KMS-11 (cell line): ENCODE data around the gene CLEC18B.

Experiments used
- H2AFZ ChIP-seq: fragments of 200-600 bp; sonication (generic); 2 replicates; pipeline ENCODE4 v1.6.1; 2016; ENCODE audit warnings: antibody characterized with exemption, mixed run types, low read depth
- H3K27ac ChIP-seq: fragments of 200-600 bp; sonication (generic); 2 replicates; pipeline ENCODE4 v1.6.1; 2016; ENCODE audit warnings: mild to moderate bottlenecking, mixed run types
- H3K27me3 ChIP-seq: fragments of 200-600 bp; sonication (generic); 2 replicates; pipeline ENCODE4 v1.6.1; 2017; ENCODE audit warnings: mild to moderate bottlenecking, low read depth, mixed run types, moderate library complexity; ENCODE audit not compliant: insufficient read depth
- H3K36me3 ChIP-seq: fragments of 200-600 bp; sonication (generic); 2 replicates; pipeline ENCODE4 v1.6.1; 2017; ENCODE audit warnings: mild to moderate bottlenecking, mixed run types; ENCODE audit not compliant: insufficient read depth
- H3K4me1 ChIP-seq: fragments of 200-600 bp; sonication (generic); 2 replicates; pipeline ENCODE4 v1.6.1; 2016; ENCODE audit warnings: mild to moderate bottlenecking, low read depth, mixed run types; ENCODE audit not compliant: poor library complexity, severe bottlenecking
- H3K4me2 ChIP-seq: fragments of 200-600 bp; sonication (generic); 2 replicates; pipeline ENCODE4 v1.7.0; 2016; ENCODE audit warnings: mild to moderate bottlenecking, mixed run types
- H3K4me3 ChIP-seq: fragments of 200-600 bp; sonication (generic); IDR thresholded peaks from 2 replicates; pipeline ENCODE4 v1.6.1; 2017; ENCODE audit warnings: low read depth, low read length, mixed read lengths; ENCODE audit not compliant: insufficient read depth
- H3K79me2 ChIP-seq: fragments of 200-600 bp; sonication (generic); 2 replicates; pipeline ENCODE4 v1.6.1; 2016; ENCODE audit warnings: low read depth, mixed run types; ENCODE audit not compliant: insufficient read depth
- H3K9ac ChIP-seq: fragments of 200-600 bp; sonication (generic); 2 replicates; pipeline ENCODE4 v1.6.1; 2016; ENCODE audit warnings: mild to moderate bottlenecking, mixed run types
- H4K20me1 ChIP-seq: fragments of 200-600 bp; sonication (generic); 2 replicates; pipeline ENCODE4 v1.6.1; 2016; ENCODE audit warnings: mild to moderate bottlenecking, mixed run types; ENCODE audit not compliant: insufficient read depth
- TF ChIP-seq, protein P1 (sequence below): fragments of 200-600 bp; sonication (generic); conservative IDR thresholded peaks from 2 replicates; pipeline ENCODE4 v1.6.1; 2017; ENCODE audit warnings: low read depth, mild to moderate bottlenecking, antibody characterized with exemption, low read length, moderate library complexity, mixed read lengths

CLEC18B gene

DNA sequence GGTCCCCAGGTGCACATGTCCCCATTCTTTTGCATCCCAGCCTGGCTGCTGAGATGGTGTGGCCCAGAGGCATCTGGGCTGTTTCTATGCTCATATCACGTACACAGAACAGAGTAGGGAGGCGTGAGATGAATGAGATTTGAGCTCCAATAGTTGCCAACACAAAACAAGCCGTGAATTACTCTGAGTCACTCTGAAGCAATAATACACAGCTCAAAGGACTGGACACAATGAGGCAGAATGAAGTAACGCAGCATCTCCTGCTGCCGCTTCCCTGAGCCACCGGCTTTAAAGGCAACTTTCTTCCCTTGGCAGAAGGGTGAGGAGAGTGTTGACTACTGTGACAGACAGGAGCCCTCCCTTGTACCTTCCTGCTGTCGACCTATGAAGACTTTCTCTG lies 33.9 kb upstream of the CLEC18B start:
- H3K36me3 ChIP-seq = 0 out of 2 replicates have a peak, but pooled peaks cover 4% of the 10 kb centered on the region

DNA sequence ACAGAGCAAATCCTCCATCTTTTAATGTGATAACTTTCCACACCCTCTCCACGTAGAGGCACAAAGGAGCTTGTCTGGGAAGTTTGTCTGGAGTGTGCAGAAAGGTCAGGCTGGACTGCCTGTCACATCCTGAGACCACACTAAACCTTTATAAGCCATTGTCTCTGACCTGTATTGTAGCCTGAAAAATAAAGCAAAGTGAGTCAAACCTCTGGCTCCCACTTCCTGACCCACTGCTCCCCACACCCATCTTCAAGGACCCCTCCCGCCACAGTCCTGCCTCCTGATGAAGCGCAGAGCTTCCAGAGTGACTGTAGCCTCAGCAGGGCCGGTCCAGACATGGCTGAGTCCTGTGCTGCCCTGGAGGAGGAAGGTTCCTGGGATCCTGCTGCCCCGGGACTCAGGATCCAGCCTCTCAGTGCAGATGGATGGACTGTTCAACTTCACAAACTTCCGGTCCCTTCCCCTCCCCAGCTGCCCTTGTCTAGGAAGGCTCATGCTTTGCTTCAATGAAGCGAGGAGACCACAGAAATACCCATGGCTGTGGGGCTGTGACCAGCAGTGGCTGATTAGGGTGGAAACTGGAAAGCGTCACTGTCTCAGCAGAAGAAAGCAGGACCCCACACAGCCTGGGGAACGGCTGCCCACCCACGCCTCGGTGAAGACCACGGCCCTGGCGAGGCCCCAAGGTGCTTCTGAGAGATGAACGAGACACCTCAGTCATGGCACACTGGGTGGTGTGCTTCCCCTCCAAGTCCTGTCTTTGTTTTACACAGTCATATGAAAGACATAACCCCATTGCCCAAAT lies 30.9 kb upstream of the CLEC18B start:
- TF ChIP-seq, protein P1, sequence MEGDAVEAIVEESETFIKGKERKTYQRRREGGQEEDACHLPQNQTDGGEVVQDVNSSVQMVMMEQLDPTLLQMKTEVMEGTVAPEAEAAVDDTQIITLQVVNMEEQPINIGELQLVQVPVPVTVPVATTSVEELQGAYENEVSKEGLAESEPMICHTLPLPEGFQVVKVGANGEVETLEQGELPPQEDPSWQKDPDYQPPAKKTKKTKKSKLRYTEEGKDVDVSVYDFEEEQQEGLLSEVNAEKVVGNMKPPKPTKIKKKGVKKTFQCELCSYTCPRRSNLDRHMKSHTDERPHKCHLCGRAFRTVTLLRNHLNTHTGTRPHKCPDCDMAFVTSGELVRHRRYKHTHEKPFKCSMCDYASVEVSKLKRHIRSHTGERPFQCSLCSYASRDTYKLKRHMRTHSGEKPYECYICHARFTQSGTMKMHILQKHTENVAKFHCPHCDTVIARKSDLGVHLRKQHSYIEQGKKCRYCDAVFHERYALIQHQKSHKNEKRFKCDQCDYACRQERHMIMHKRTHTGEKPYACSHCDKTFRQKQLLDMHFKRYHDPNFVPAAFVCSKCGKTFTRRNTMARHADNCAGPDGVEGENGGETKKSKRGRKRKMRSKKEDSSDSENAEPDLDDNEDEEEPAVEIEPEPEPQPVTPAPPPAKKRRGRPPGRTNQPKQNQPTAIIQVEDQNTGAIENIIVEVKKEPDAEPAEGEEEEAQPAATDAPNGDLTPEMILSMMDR = no peak
- Histone ChIP-seq H3K9ac (no peak overlapping the region), H4K20me1 (no peaks in the 10 kb centered on the region), H3K36me3 (no peaks in the 10 kb centered on the region; the same call in 1 of the 2 replicates), H3K27ac (no peak overlapping the region), H3K4me1 (no peaks in the 10 kb centered on the region), H3K27me3 (no peaks in the 10 kb centered on the region), H3K4me3 (no peak overlapping the region), H3K4me2 (no peak overlapping the region), H2AFZ (no peak overlapping the region), H3K79me2 (no peaks in the 10 kb centered on the region)

More for the DNA sequence above, 33.9 kb upstream of the CLEC18B start:
- Histone ChIP-seq H3K79me2 (no peaks in the 10 kb centered on the region), H3K4me2 (no peak overlapping the region), H3K9ac (no peak overlapping the region), H3K4me3 (no peak overlapping the region), H3K27me3 (no peaks in the 10 kb centered on the region), H3K4me1 (no peaks in the 10 kb centered on the region), H3K27ac (no peak overlapping the region), H4K20me1 (no peaks in the 10 kb centered on the region), H2AFZ (no peak overlapping the region)
- TF ChIP-seq, protein P1 = no peak

DNA sequence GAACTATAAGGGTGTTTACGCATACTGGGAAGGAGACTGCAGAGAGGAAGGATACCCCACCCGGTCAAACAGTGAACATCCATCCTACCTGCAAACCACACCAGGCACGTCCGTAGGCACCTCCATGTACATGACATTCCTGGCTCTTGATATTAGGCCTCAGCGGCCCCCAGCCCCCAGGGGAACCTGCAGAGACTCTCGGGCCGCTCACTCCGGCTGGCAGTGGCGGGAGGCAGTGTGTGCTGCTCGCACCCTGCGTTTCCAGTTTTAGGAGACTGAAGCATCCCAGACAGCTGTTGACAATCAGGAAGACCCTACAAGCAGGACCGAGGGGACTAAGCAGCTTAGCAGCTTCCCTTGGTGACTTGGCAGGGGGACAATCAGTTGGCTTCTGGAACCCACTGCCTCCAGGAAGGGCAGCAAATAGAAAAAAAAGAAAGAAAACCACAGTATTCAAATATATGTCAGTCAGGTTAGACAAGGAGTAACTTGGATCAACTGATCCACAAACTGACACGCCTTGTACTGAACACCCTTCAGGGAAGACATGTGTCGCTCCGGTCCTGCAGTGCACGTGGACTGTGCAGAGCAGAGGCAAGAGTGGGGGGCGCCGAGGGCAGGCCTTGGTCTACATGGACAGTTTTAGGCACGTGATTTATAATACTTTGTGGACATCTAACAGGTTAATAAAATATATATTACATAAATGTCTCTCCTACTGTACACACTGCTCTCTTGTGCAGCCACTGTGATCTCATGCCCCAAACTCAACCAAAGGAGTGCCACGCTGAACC lies 29.9 kb upstream of the CLEC18B start:
- Histone ChIP-seq H4K20me1 (no peaks in the 10 kb centered on the region), H2AFZ (no peak overlapping the region), H3K4me2 (no peak overlapping the region), H3K36me3 (no peaks in the 10 kb centered on the region; the same call in 1 of the 2 replicates), H3K27me3 (no peaks in the 10 kb centered on the region), H3K4me3 (no peak overlapping the region), H3K4me1 (no peaks in the 10 kb centered on the region), H3K9ac (no peak overlapping the region), H3K27ac (no peak overlapping the region), H3K79me2 (no peaks in the 10 kb centered on the region)
- TF ChIP-seq, protein P1 = no peak

DNA sequence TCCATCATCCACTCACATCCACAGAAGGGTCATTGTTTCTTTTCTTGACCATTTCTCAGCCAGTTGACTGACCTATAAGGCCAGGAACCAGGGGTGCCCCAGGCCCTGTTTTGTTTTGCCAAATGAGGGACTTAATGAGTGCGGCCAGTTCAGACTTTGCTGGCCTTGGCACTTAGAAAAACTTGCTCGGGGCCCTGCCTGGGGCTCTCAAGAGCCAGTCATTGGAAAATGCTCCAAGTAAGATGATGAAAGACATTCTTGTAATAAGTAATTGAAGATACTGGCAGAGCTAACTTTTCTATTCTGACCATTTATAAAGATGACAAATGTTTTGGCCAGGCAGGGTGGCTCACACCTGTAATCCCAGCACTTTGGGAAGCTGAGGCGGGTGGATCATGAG lies 29.0 kb upstream of the CLEC18B start:
- H3K4me1 ChIP-seq = no peaks in the 10 kb centered on the region
- no peaks in the 10 kb centered on the region; the same call in 1 of the 2 replicates for H3K36me3 ChIP-seq

More for the DNA sequence above, 29.0 kb upstream of the CLEC18B start:
- no peak overlapping the region for H3K9ac ChIP-seq
- no peaks in the 10 kb centered on the region for H3K27me3 ChIP-seq
- no peaks in the 10 kb centered on the region for H4K20me1 ChIP-seq
- H3K79me2 ChIP-seq = no peaks in the 10 kb centered on the region
- H2AFZ ChIP-seq = no peak overlapping the region
- no peak overlapping the region for H3K4me2 ChIP-seq
- no peak overlapping the region for H3K27ac ChIP-seq
- TF ChIP-seq, protein P1 = no peak
- H3K4me3 ChIP-seq = no peak overlapping the region
